ENCODE measurements around the gene FAAP100. TPM values are rescaled to one million over a fixed set of nuclear protein-coding genes. Genes with fewer than 3 reads are reported as not detected.

FAAP100 gene
- total RNA-seq, 1 donor from 2014 or later: 26.0 TPM

GRCh38 chr17:81553018-81553615 lies 964 bp upstream of the FAAP100 start:
- DNase-seq: peak; percentile 83

- peak; percentile 75 for DNase-seq
Measured at GRCh38 chr17:81551458-81552243, 502 bp downstream of the FAAP100 start.

- DNase-seq: no peak
Measured at GRCh38 chr17:81550830-81551457, 1.2 kb downstream of the FAAP100 start.

GRCh38 chr17:81550285-81550684 lies 1.9 kb downstream of the FAAP100 start:
- no peak for DNase-seq

GRCh38 chr17:81549826-81550225 lies 2.3 kb downstream of the FAAP100 start:
- no peak for DNase-seq

DNA sequence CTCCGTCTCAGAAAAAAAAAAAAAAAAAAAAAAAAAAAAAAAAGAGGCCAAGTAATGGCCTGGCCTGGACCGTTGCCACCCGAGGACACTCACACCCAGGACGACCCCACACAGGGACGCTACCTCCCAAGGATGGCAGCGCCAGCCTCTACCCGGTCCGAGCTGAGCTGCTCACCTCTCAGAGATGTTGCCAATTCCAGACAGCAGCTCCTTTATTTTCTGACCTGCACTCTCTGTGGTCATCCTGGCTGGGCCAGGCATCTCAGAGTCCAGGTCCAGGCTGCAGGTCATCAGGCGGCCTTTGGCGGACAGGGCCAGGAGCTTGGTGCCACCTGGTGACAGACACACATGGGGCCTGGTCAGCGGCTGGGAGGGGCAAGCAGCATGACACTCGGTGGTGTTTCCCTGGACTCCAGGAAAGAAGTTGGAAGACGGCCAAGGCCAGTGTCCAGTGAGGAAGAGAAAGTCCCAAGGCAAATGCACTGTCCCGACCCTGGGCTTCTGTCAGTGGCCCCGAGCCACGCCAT lies 3.1 kb downstream of the FAAP100 start:
- peak; percentile 32 for DNase-seq

GRCh38 chr17:81547614-81547982 lies 4.6 kb downstream of the FAAP100 start:
- no peak for DNase-seq

DNA sequence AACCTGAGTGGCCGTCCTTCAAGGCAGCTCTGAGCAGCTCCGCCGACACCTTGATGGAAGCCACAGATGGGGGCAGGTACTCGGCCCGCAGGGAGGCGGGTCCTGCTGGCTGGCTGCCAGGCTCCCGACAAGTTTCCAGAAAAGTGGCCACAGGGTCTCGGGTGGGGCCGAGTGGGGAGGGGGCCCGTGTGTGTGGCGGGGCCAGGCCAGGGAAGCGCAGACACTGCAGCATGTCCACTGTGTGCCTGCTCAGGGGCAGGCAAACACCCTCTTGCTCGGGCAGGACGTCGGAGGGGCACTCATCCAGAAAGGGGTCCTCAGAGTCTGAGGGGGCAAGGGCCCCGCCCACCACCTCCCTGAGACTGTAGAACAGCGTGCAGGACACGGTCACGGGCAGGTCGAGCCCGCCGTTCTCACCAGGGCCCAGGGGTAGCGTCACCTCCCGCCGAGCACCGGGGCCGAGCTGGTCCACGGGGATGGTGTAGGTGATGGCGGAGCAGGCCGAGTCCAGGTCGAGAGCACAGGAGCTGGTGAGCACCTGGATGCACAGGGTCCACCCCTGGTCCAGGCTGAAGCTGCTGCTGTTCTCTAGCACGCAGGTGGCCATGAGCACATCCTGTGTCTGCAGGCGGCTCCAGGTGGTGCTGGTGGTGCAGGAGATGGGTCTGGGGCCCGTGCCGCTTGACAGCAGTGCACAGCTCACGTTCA lies 5.1 kb downstream of the FAAP100 start:
- no peak for DNase-seq

GRCh38 chr17:81545160-81545949 lies 6.8 kb downstream of the FAAP100 start:
- DNase-seq: no peak

- no peak for DNase-seq
Measured at GRCh38 chr17:81544281-81544974, 7.7 kb downstream of the FAAP100 start.

DNA sequence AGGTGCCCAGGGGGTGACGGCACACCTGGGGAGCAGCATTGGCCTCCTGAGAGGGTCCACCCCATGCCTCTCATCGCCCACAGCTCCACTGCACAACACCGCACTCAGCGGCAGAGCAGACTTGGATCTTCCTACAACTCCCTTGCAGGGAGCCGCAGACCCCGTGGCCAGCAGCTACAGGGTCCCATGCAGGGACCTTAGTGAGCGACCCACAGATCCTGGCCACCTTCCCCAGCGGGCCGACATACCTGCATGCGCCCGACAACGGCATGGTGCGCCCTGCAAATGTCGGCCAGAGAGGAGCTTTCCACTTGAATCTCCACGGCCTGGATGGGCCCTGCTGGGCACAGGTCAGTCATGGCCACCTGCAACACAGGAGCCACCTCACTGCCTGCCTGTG lies 8.4 kb downstream of the FAAP100 start:
- DNase-seq: no peak

DNA sequence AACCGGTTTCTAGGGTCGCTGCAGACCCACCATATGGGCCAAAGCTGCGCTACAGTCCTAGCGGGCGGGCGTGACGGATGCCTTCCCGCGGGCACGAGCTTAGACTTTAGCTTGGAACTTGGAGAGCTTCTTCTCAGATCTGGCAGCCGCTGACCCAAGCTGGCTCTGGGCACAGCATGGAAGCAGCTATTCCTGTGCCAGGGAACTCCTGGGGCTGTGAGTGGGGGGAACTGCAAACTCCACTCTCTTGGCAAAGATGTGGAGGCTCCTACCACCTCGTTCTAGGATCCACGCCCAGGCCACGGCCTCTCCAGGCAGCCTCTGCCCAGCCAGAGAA lies 8.8 kb downstream of the FAAP100 start:
- DNase-seq: no peak

GRCh38 chr17:81542431-81543338 lies 9.5 kb downstream of the FAAP100 start:
- no peak for DNase-seq

- no peak for DNase-seq
Measured at GRCh38 chr17:81541123-81541522, 11.0 kb downstream of the FAAP100 start.

- no peak for DNase-seq
Measured at GRCh38 chr17:81540676-81541027, 11.5 kb downstream of the FAAP100 start.

GRCh38 chr17:81539961-81540675 lies 12.0 kb downstream of the FAAP100 start:
- no peak for DNase-seq

- no peak for DNase-seq
Measured at GRCh38 chr17:81539571-81539900, 12.6 kb downstream of the FAAP100 start.

GRCh38 chr17:81538651-81539570 lies 13.2 kb downstream of the FAAP100 start:
- no peak for DNase-seq

All from dermis blood vessel endothelial cell (primary cell).